ENCODE data around the gene KCND1.

The KCND1 gene

GRCh38 chrX:48957477-48957826 is 14.2 kb downstream of the KCND1 start, which contains the start of gene OTUD5 (continued):
- TF ChIP-seq BCL11B (tag by site-specific recombination; IDR thresholded peaks at IDR 0.05; ENCODE audit: low read depth): no peak
- no peak for TF ChIP-seq ZNF341 (tag by site-specific recombination; IDR thresholded peaks at IDR 0.05; ENCODE audit: low read depth)

GRCh38 chrX:48956728-48957414 is 14.8 kb downstream of the KCND1 start:
- peaks cover 0 to 40% of the 10 kb centered on the region in 2 experiments; a peak in 2 of 3 replicates for H3K36me3 ChIP-seq (ENCODE audit: control insufficient read depth in 2 of 2, insufficient read depth in 1 of 2, low read length in 2 of 2)
- H3K27ac ChIP-seq (ENCODE audit: extremely low read depth, low read depth, low read length): peak overlapping the region; percentile 74
- peak overlapping the region; percentile 67 for H3K4me3 ChIP-seq (ENCODE audit: low read depth, low read length)
- no peaks in the 10 kb centered on the region for H3K9me3 ChIP-seq (ENCODE audit: control insufficient read depth, insufficient read depth, low read depth, low read length)
- peaks cover 3% of the 10 kb centered on the region; the same call in 1 of the 2 replicates for H3K4me1 ChIP-seq (ENCODE audit: control insufficient read depth, insufficient read depth, low read length)
- POLR2A ChIA-PET: interaction anchor here (2.5 to 3.3 kb wide), 2 partner anchors 86 to 220 kb away, joined by 8 to 24 read pairs; partner anchors contain the start of gene TFE3
- CTCF ChIA-PET: interaction anchor here (0.5 to 1.4 kb wide), 2 partner anchors 11 to 358 kb away, joined by 6 to 8 read pairs; no protein-coding TSS in a partner anchor
- TF ChIP-seq KLF8 (tag by site-specific recombination; IDR thresholded peaks at IDR 0.05) (no peak), GLI2 (tag by site-specific recombination; IDR thresholded peaks at IDR 0.05; ENCODE audit: borderline replicate concordance, low read depth) (no peak), ZNF223 (tag by site-specific recombination; IDR thresholded peaks at IDR 0.05) (no peak), ZNF221 (tag by site-specific recombination; IDR thresholded peaks at IDR 0.05; ENCODE audit: borderline replicate concordance) (no peak), KLF17 (tag by site-specific recombination; IDR thresholded peaks at IDR 0.05) (no peak), ZNF184 (tag by site-specific recombination; IDR thresholded peaks at IDR 0.05) (no peak), SP3 (tag by site-specific recombination; IDR thresholded peaks at IDR 0.05) (peak; percentile 29; the same call in 1 of the 2 replicates), ZNF837 (tag by site-specific recombination; IDR thresholded peaks at IDR 0.05) (no peak), KLF1 (tag by site-specific recombination; IDR thresholded peaks at IDR 0.05) (peak; percentile 65), REST (tag by site-specific recombination; IDR thresholded peaks at IDR 0.05) (no peak), ZNF785 (tag by site-specific recombination; IDR thresholded peaks at IDR 0.05) (no peak), ZNF549 (tag by site-specific recombination; IDR thresholded peaks at IDR 0.05) (no peak), ZFHX2 (tag by site-specific recombination; conservative IDR thresholded peaks at IDR 0.05) (peak; percentile 92), KLF9 (tag by site-specific recombination; IDR thresholded peaks at IDR 0.05; ENCODE audit: low read depth) (peak; percentile 46; the same call in 1 of the 2 replicates), EGR2 (tag by site-specific recombination; IDR thresholded peaks at IDR 0.05; ENCODE audit: low read depth) (peak; percentile 55; the same call in 1 of the 2 replicates)
- TF ChIP-seq, protein P1, sequence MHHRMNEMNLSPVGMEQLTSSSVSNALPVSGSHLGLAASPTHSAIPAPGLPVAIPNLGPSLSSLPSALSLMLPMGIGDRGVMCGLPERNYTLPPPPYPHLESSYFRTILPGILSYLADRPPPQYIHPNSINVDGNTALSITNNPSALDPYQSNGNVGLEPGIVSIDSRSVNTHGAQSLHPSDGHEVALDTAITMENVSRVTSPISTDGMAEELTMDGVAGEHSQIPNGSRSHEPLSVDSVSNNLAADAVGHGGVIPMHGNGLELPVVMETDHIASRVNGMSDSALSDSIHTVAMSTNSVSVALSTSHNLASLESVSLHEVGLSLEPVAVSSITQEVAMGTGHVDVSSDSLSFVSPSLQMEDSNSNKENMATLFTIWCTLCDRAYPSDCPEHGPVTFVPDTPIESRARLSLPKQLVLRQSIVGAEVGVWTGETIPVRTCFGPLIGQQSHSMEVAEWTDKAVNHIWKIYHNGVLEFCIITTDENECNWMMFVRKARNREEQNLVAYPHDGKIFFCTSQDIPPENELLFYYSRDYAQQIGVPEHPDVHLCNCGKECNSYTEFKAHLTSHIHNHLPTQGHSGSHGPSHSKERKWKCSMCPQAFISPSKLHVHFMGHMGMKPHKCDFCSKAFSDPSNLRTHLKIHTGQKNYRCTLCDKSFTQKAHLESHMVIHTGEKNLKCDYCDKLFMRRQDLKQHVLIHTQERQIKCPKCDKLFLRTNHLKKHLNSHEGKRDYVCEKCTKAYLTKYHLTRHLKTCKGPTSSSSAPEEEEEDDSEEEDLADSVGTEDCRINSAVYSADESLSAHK (tag by site-specific recombination; IDR thresholded peaks at IDR 0.05): no peak
- TF ChIP-seq, protein P2, sequence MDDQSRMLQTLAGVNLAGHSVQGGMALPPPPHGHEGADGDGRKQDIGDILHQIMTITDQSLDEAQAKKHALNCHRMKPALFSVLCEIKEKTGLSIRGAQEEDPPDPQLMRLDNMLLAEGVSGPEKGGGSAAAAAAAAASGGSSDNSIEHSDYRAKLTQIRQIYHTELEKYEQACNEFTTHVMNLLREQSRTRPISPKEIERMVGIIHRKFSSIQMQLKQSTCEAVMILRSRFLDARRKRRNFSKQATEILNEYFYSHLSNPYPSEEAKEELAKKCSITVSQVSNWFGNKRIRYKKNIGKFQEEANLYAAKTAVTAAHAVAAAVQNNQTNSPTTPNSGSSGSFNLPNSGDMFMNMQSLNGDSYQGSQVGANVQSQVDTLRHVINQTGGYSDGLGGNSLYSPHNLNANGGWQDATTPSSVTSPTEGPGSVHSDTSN (CRISPR knock-in tag; IDR thresholded peaks at IDR 0.05): 0 out of 2 replicates have a peak, but pooled peaks have one; percentile 46
- TF ChIP-seq, protein P3, sequence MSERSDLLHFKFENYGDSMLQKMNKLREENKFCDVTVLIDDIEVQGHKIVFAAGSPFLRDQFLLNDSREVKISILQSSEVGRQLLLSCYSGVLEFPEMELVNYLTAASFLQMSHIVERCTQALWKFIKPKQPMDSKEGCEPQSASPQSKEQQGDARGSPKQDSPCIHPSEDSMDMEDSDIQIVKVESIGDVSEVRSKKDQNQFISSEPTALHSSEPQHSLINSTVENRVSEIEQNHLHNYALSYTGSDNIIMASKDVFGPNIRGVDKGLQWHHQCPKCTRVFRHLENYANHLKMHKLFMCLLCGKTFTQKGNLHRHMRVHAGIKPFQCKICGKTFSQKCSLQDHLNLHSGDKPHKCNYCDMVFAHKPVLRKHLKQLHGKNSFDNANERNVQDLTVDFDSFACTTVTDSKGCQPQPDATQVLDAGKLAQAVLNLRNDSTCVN (tag by site-specific recombination; optimal IDR thresholded peaks at IDR 0.05): peak; percentile 55
- TF ChIP-seq, protein P4, sequence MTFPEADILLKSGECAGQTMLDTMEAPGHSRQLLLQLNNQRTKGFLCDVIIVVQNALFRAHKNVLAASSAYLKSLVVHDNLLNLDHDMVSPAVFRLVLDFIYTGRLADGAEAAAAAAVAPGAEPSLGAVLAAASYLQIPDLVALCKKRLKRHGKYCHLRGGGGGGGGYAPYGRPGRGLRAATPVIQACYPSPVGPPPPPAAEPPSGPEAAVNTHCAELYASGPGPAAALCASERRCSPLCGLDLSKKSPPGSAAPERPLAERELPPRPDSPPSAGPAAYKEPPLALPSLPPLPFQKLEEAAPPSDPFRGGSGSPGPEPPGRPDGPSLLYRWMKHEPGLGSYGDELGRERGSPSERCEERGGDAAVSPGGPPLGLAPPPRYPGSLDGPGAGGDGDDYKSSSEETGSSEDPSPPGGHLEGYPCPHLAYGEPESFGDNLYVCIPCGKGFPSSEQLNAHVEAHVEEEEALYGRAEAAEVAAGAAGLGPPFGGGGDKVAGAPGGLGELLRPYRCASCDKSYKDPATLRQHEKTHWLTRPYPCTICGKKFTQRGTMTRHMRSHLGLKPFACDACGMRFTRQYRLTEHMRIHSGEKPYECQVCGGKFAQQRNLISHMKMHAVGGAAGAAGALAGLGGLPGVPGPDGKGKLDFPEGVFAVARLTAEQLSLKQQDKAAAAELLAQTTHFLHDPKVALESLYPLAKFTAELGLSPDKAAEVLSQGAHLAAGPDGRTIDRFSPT (tag by site-specific recombination; IDR thresholded peaks at IDR 0.05): no peak

Data from HEK293 (cell line).